NT2/D1 (cell line): ENCODE data around the gene NDUFA8.

ENCODE experiments used
- SUZ12 ChIP-seq: IDR thresholded peaks from 2 replicates; pipeline ENCODE4 v1.6.1; 2011; ENCODE audit not compliant: insufficient read length, insufficient read depth; ENCODE audit errors: extremely low read depth
- YY1 ChIP-seq: IDR thresholded peaks from 2 replicates; pipeline ENCODE4 v1.6.1; 2011; ENCODE audit not compliant: insufficient read length, insufficient read depth

- TF ChIP-seq YY1 (no peak), SUZ12 (no peak)
These were observed 25.0 kb upstream of the NDUFA8 start for GRCh38 chr9:122184551-122184950.
